Tibial nerve (tissue), 4 donors: ENCODE data around the gene IBA57.

Source experiments
- CTCF ChIP-seq, 5 experiments: fragments of 200-600 bp in 3 of 5; fragments of 450-650 bp in 2 of 5; sonication (generic) in 3 of 5; IDR thresholded peaks; one replicate each; pipeline ENCODE4 v1.5.1; 2016 to 2019; ENCODE audit warnings: antibody characterized with exemption in 5 of 5, mild to moderate bottlenecking in 3 of 5, moderate library complexity in 2 of 5
- EP300 ChIP-seq, 2 donors: sonication (generic); formaldehyde crosslinking; IDR thresholded peaks; one replicate each; pipeline ENCODE4 v1.6.1; 2017; ENCODE audit warnings: antibody characterized with exemption in 2 of 2, mild to moderate bottlenecking in 1 of 2

- TF ChIP-seq CTCF (IDR thresholded peaks at IDR 0.05) (no peak), EP300 (IDR thresholded peaks at IDR 0.05) (no peak)
Measured at GRCh38 chr1:228150120-228150460, 15.5 kb upstream of the IBA57 start.
